Activated CD4-positive, alpha-beta T cell treated with anti-CD3 and anti-CD28 coated beads, Interleukin-2, Interleukin-6, amounts not matched to agents 100 ng/mL and 50 ng/mL, durations not matched to agents 16 hours and 8 hours (primary cell): ENCODE data around the gene ZSWIM2.
"Not testable (repeated sequence)": the region's sequence is repeated elsewhere in the genome, so short reads cannot be mapped to it uniquely, and the experiment has no call there.

Source experiments
- DNase-seq: peaks from one replicate; pipeline ENCODE4 v3.0.0-alpha.2; 2020

ZSWIM2 gene, protein sequence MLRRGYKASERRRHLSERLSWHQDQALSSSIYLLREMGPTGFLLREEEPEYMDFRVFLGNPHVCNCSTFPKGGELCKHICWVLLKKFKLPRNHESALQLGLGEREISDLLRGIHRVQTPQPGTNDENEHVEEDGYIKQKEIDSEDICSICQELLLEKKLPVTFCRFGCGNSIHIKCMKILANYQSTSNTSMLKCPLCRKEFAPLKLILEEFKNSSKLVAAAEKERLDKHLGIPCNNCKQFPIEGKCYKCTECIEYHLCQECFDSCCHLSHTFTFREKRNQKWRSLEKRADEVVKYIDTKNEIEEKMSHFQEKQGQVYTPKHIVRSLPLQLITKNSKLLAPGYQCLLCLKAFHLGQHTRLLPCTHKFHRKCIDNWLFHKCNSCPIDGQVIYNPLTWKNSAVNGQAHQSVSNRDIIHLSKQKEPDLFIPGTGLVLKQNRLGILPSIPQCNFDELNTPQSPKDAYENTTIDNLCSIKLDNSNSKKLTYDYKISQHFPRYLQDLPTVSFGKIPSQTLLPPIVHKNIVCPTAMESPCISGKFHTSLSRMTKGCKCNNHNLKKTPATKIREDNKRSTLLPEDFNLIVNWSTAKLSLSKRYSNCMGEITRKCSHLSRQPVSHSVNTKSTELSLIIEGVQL

DNA sequence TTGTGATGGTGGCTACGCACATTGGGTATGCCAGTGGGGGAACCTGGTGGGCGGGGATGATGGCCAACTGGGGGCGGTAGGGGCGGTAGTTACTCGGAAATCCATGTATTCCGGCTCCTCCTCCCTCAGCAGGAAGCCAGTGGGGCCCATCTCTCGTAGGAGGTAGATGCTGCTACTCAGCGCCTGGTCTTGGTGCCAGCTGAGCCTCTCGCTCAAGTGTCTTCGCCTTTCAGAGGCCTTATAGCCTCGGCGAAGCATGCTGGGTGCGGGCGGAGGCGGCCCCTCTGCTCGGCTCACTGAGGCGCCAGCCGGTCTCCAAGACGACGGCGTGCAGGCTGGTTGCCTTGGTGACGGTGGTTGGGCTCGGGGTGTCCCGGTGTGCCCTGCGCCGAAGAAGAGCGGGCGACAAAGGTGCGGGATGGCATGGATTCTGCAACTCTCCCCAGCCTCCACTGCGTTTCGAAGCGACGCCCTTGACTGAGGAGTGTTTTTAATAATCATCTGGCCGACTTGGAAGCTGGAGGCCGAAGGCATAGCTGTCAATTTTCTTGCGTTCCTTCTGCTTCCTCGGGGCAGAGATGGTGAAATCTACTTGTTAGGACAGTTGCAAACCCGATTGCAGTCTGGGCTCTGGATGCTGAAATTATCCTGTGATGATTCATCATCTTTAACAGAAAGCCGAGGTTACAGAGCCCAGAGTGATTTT, at the start of gene ZSWIM2:
TSS of gene ZSWIM2 (minus strand) at position 298 of the 706 bp plus-strand sequence. CDS start at position 258, 40 bp downstream.
- DNase-seq: peak; percentile 46

DNA sequence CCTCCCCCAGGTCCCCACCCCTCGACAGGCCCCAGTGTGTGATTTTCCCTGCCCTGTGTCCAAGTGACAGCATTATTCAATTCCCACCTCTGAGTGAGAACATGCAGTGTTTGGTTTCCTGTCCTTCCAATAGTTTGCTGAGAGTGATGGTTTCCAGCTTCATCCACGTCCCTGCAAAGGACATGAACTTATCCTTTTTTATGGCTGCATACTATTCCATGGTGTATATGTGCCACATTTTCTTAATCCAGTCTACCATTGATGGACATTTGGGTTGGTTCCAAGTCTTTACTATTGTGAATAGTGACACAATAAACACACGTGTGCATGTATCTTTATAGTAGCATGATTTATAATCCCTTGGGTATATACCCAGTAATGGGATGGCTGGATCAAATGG, 47.2 kb upstream of the ZSWIM2 start:
- DNase-seq: not testable (repeated sequence)

DNA sequence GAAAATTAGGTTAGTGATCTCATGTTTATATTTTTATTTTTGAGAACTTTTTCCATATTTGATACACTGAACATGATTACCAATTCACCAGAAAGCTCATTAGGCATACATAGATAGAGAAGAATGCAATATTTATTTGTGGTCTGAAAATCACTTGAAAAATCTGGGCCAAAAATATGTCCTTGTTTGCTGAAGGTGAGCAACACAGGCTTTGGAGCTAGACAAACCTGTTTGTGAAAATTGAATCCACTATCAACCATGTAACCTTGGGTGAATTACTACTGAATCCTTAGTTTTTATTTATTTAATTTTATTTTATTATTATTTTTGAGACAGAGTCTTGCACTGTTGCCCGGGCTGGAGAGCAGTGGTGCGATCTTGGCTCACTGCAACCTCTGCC, 46.5 kb upstream of the ZSWIM2 start:
- DNase-seq: no peak

DNA sequence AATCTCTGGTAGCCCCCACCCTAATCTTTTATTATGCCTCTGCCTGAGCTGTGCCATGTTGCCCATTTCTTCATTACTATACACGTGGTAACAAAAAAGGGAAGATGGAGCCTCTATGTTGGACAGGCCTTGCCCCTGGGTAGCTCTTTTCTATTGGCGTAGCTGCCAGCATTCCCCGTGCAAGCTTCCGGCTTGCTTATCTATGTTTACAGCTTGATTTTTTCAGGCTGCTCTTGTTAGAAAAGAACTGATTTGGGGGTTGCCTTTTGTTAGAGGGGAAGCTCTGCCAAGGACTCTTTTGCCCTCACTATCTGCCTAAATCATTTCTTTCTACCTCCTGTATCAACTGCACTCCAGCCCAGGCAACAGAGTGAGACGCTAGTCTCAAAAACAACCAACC, 45.5 kb upstream of the ZSWIM2 start:
- DNase-seq: no peak

DNA sequence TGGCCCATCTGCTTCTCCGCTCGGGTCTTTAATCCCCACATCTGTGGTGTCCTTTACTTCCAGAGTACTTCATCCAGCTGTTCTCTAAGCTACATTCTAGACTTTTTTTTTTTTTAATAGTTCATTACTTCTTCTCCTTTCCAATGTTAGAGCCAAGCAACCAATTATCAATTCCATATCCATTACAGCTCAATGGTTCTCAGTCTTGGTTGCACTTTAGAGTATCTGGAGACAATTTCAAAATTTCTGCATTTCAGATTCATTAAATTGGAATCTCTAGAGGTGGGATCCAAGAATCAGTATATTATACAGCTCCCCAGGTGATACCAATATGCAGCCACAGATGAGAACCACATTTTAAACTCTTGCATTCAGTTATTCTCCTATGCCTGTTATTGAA, 43.9 kb upstream of the ZSWIM2 start:
- DNase-seq: no peak

DNA sequence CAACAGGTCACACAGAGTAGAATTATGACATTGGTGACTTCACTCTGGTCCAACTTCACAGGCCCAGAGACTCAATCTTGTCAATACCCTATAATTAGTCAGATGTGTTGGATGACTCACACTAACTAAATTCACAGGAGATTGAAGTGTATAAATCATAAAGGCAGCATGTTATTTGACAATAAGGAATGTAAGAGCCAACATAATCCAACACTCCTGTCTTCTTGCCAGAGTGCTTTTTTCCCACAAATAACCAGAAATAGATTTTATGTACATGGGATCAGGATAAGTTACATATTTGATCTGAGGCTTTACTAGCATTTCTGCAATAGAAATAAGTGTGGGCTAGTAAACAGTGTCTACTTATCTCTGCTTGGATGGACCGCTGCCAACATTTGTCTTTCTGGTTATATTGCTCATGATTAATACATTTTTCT, 42.2 kb upstream of the ZSWIM2 start:
- peak; percentile 1 for DNase-seq

DNA sequence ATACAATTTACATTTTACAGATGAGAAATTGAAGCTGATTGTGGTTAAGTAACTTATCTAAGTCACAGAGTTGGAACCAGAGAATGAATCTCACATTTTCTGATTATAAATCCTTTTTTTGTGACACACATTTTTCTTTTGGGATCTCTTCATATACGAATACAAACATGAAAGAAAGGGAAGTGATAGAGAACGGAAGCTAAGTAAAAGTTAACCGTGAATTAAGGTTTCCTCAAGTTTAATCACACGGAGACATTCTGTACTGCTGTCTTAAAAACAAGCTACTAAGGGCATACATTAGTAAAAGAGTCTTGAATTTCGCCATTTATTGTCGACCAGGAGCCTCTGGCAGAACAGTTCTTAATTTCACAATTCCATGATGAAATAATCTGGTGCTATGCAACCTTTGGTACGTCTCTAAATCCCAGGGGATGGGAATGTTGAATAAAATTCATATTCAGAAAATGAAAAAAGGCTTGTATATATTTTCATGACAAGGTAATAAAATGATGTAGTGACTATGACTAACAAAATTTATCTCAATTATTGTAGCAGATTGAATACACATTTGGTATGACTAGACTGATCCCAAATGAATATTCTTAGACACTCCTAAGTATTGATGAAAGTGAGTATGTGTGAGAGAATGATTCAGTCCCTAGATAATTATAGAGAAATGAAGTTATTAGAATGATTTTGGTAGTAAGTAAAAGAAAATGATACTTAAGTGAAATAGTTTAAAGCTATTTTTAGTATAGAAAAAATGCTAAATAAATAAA, 40.3 kb upstream of the ZSWIM2 start:
- DNase-seq: no peak

DNA sequence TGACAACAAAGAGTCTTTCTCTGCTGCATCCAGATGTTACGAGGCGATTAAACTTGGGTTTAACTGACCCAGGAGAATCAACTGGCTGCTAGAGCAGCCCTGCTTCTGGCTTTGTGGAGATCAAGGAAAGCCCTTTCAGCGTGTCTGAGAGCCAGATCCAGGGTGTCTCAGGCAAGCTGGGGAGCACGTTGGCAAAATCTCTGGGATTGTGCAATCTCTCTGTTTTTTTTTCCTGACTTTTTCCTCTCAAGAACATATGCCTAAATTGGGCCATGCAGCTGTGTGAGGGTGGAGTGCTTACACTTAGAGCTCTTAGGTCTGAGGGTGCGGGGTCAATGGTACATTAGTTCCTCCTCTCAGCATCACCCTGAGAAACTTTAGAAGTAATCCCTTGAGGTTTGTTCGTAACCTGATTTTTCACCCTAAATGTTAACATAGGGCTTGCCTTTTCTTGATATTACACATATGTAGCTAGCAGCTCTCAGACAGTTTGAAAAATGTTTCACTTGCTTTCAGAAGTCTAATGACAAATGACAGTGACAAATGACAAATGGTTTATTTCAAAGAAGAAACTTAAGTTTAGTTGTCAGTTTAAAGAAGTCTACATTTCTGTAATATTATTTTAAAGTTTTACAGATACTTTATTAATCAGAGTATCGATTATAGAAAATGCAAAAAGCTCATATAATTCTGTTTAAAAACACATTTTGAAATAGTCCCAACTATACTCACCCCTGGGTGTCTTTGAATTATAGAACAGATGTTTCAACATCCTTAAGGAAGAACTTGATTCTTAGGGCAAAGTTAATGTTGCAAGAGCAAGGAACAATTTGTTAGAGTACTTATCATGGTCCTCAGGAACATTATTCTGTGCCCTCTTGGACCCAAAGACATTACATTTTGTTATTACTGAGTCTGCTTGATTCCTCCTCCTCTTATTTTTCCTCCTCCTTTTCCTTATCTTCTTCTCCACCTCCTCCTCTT, 38.4 kb upstream of the ZSWIM2 start:
- DNase-seq: no peak

DNA sequence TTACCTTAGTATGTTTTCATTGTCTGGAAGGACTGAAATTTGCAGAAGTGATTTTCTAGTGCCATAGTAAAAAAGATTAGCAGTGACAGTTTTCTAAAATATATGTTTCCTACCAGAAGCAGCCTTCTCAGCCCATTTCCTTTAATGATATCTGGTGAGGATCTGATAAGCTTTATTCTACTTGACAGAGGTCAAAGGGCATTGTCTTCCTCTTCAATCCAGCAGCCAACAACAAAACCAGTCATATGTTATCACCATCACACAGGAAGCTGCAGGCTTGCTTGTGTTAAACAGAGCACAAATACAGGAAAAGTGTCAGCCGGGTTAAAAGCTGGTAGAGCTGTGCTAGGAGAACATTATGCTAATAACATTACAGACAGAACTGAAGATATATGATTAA, 35.6 kb upstream of the ZSWIM2 start:
- no peak for DNase-seq

DNA sequence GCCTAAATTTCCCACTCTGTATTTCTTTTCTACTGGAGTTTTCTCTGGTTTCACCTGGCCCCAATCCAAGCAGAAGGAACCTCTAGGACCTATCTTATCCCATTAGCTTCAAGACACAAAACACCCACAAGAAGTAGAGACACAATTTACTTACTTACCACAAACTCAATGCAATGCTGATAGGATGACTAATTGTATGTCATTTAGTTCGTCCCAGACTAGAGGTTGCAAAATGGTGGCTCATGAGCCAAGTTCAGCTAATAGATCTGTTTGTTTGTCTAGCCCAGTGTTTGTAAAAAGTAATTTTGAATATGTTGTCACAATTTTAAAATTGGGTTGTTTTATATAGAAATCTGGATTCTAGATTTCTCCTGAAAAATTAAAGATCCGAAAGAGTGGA, 34.7 kb upstream of the ZSWIM2 start:
- no peak for DNase-seq

DNA sequence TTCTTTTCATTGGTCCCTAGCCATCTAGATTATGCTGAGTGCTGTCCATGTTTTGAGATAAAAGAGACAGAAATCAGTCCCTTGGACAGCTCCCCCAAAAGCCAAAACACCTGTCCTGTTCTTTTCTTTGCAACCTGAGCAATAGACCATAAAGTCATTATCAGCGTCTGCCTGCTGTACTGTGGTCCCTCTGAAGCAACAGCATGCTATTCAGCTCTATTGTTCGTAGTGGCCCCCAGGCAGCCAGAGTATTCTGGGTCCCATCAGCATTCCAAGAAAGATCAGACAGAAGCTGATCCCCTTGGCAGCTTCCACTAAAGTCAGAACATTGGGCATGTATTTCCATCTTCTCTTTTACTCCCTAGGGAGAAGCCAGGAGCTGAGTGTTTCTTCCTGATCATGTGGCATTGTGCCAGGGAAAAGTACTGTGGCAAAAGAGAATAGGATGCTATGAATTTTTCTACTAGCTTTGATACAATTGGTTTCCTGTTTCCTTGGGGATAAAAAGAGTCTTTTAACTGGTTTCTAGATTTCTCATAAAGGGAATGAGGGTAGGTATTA, 33.6 kb upstream of the ZSWIM2 start:
- no peak for DNase-seq

DNA sequence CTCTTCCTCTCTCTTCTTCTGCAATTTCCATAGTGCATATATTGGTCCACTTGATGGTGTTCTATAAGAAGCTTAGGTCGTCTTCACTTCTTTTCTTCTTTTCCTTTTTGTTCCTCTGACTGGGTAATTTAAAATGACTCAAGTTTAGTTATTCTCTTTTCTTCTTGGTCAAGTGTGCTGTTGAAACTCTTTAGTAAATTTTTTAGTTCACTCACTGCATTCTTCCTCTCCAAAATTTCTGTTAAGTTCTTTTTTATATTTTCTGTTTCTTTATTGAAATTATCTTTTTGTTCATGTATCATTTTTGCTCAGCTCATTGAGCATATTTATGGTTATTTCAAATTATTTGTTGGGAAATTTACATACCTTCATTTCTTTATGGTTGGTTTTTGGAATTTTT, 32.7 kb upstream of the ZSWIM2 start:
- no peak for DNase-seq

DNA sequence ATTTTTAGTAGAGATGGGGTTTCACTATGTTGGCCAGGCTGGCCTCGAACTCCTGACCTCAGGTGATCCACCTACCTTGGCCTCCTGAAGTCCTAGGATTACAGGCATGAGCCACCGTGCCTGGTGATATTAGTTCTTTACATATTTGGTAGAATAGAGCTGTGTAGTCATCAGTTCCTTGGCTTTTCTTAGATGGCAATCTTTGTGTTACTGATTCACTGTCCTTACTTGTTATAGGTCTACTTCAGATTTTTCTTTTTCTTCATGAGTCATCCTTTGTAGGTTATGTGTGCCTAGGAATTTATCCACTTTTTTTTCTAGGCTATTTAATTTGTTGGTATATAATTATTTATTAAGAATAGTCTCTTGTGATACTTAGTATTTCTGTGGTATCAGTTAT, 30.3 kb upstream of the ZSWIM2 start:
- DNase-seq: no peak

DNA sequence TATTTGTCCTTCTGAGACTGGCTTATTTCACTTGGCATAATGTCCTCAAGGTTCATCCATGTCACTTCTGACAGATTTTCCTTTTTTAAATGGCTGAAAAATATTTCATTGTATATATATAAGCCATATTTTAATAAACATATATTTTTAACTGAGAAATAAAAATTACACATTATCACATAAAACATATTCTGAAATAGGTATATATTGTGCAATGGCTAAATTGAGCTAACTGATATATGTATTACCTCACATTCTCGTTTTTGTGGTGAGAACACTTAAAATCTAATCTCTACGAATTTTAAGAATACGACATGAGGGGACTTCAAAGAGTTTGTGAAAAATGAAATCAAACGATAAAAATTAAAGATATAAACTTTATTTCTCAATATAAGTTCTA, 25.7 kb upstream of the ZSWIM2 start:
- no peak for DNase-seq

DNA sequence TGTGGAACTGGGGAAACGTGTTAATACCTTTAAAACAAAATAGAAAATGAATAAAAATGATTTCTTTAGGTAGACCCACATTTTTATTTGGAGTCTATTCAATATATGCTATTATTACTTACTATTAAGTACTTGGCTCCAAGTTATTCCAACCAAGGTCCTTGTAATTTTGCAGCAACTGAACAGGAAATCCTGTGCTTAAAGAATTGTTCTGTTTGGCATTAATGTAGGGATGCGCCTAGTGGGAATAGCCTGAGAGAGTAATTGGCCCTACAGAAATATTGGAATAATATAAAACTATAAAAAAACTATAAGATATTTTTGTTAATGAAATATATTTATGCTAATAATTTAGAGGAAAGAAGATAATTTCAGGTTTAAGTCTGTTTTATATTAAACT, 22.9 kb upstream of the ZSWIM2 start:
- no peak for DNase-seq

DNA sequence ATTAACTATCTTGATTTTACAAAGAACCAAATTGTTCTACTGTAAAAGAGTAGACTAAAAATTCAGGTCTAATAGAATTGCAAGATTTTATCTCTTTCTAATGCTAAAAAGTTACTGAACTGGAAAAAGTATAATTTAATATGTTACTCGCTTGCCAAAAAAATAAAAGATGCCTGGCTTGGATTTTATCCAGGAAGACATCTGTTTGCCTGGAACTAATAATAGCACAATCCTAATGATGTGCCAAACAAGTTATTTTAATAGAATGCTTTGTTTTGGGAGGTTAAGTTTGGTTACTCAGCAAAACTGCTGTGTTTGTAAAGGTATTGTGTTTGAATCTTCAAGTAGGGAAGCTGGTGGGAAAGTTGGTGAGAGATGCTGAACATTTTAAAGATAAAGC, 19.4 kb upstream of the ZSWIM2 start:
- DNase-seq: no peak

DNA sequence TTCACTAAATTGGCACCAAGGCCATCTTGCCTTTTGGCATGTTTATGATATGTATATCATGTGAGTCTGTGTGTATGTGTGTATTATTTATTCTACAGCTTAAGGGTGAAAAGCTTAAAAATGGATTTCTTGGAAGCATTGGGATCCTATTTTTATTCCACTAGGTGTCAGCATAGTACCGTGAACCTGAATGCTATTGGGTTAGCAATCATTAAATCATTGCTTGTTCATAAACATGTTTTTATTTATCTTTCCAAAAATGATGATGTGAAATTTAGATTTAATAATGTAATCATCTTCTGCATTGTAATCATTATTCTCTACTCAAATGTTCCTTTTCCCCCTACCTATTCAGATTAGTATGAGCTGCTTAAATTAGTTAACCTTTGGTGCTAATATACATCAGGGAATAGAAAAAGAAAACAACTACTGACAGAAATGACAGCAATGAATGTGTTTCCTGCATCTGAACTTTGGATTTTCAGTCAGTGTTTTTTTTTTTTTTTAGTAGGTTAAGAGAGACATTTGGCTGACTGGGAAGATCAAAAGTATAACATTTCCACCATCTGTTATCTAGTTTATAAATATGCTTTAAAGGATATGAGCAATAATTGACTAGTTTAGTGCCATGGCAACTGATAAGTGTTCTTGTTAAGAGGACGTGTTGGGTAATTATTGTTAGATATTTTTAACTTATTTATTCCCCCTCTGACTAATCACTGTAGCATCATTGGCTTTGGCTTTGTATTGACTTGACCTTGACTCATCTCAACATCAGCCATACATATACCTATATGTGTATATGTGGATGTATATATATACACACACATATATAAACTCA, 14.1 kb upstream of the ZSWIM2 start:
- peak; percentile 11 for DNase-seq

DNA sequence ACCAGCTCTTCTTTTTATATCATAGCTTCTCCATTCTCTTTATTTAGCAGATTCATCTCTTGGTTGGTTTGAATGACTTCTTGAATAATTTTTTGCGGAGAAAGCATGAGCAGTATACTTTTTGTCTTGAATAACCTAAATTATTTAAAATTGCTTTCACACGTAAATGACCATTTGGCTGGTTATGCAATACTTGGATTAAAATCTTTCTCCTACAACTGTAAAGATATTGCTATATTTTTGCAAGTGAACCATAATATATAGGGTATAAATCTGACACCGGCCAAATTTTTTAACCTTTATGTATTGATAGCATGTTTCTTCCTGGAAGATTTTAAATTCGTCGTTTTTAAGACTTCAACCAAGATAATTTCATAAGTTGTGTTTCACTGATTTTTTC, 6.2 kb upstream of the ZSWIM2 start:
- no peak for DNase-seq

DNA sequence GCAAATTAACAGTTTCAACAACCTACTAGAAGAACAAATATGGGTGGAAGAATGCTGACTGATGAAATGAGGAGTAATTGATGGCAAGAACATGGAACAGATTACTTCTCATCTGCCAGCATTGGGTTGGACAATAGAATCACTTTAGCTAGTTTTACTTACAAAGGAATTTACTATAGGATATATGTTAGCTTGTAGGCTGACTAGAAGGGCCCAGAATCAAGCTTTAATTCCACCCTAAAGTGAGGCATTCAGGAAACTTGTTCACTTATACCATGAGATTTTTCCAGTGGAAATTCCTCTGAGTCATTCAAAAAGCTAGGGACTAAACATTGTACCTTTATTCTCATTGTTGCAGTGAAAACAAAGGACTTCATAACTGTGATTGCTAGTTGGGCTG, 5.0 kb upstream of the ZSWIM2 start:
- no peak for DNase-seq

DNA sequence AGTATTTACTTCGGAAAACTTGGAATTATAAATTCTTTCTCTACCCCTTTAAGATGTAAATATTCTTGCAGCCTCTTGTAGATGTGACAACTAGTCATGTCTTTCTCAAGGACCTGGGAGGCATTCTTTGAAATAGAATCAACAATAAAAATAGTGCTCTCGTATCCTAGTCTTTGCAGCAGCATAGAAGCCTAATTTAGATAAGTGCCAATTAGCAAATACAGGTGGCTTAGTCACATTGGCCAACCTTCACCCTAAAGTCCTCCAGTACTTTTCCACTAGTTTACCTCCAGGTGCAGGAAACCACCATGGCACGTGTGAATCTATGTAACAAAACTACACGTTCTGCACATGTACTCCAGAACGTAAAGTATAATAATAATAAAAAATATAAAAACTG, 3.5 kb upstream of the ZSWIM2 start:
- DNase-seq: no peak

DNA sequence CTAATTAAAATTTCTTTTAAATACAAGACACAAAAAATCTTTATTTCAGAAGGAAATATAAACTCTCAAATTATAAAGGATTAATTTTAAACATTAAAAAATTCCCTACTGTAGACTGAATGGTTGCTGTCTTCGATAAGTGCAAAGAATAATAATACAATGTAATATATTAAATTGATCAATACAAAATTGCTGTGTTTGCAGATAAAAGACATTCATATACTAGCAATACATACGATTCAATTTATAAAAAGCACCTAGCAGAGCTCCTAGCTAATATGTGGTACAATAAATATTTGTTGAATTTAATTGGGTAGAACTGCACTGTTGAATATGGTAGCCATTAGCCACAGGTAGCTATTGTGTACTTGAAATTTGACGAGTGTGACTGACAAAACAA, 6.6 kb downstream of the ZSWIM2 start:
- DNase-seq: no peak
